ENCODE data around the gene FOXE3. TPM values are rescaled to one million over a fixed set of nuclear protein-coding genes. Genes with fewer than 3 reads are reported as not detected.

Gene FOXE3
- total and polyA plus RNA-seq, 2 donors (not counting 1 experiment from before 2014, with no cell fraction given) = not detected

GRCh38 chr1:47436304-47436978 is 20.4 kb downstream of the FOXE3 start:
- no peaks in the 10 kb centered on the region for H3K9me3 ChIP-seq (ENCODE audit: control insufficient read depth, insufficient read depth, low read depth, low read length)
- peak overlapping the region; percentile 9 for H3K9ac ChIP-seq (ENCODE audit: insufficient read depth, low read length)
- peak overlapping the region; percentile 28 for H2AFZ ChIP-seq (ENCODE audit: low read length)
- peak overlapping the region; percentile 61 for H3K4me2 ChIP-seq (ENCODE audit: extremely low read depth, insufficient read depth, low read length)
- no peaks in the 10 kb centered on the region for H3K36me3 ChIP-seq (ENCODE audit: control insufficient read depth, insufficient read depth, low read length)
- no peaks in the 10 kb centered on the region for H3K27me3 ChIP-seq (ENCODE audit: control insufficient read depth, insufficient read depth, low read length)
- H3K4me1 ChIP-seq (ENCODE audit: control insufficient read depth, extremely low read depth, insufficient read depth, low read length) = peaks cover 2% of the 10 kb centered on the region
- H4K20me1 ChIP-seq (ENCODE audit: control insufficient read depth, extremely low read depth, insufficient read depth, low read length) = no peaks in the 10 kb centered on the region
- TF ChIP-seq EZH2 (IDR thresholded peaks at IDR 0.05; ENCODE audit: low read length, missing control alignments) (no peak), CTCF (conservative IDR thresholded peaks at IDR 0.05 in 1 of 2, IDR thresholded peaks at IDR 0.05 in 1 of 2; ENCODE audit: low read depth in 1 of 2, low read length in 2 of 2) (peak; percentile 95 to 98)
- peak overlapping the region; percentile 60 for H3K27ac ChIP-seq (ENCODE audit: insufficient read depth, low read length)
- no peaks in the 10 kb centered on the region for H3K79me2 ChIP-seq (ENCODE audit: control insufficient read depth, insufficient read depth, low read length)
- H3K4me3 ChIP-seq (replicated peaks in 1 of 4; ENCODE audit: control extremely low read depth in 1 of 4, insufficient read depth in 1 of 4, low read depth in 3 of 4, low read length in 4 of 4) = peak overlapping the region; percentile 39 to 78 (median 56)
- DNase-seq (ENCODE audit: low read depth in 2 of 2) = peak; percentile 34 to 59

- peak in 1 of 2 donors; percentile 31 for DNase-seq (ENCODE audit: low read depth in 2 of 2)
- Histone ChIP-seq H3K36me3 (ENCODE audit: control insufficient read depth, insufficient read depth, low read length) (no peaks in the 10 kb centered on the region), H3K27me3 (ENCODE audit: control insufficient read depth, insufficient read depth, low read length) (peaks cover 5% of the 10 kb centered on the region), H3K4me2 (ENCODE audit: extremely low read depth, insufficient read depth, low read length) (peak overlapping the region; percentile 61), H3K4me3 (replicated peaks in 1 of 4; ENCODE audit: control extremely low read depth in 1 of 4, insufficient read depth in 1 of 4, low read depth in 3 of 4, low read length in 4 of 4) (peak overlapping the region; percentile 39 to 78 (median 56)), H3K27ac (ENCODE audit: insufficient read depth, low read length) (peak overlapping the region; percentile 60), H3K4me1 (ENCODE audit: control insufficient read depth, extremely low read depth, insufficient read depth, low read length) (peaks cover 2% of the 10 kb centered on the region), H4K20me1 (ENCODE audit: control insufficient read depth, extremely low read depth, insufficient read depth, low read length) (no peaks in the 10 kb centered on the region), H2AFZ (ENCODE audit: low read length) (peak overlapping the region; percentile 63), H3K9me3 (ENCODE audit: control insufficient read depth, insufficient read depth, low read depth, low read length) (no peaks in the 10 kb centered on the region), H3K79me2 (ENCODE audit: control insufficient read depth, insufficient read depth, low read length) (no peaks in the 10 kb centered on the region), H3K9ac (ENCODE audit: insufficient read depth, low read length) (peak overlapping the region; percentile 77)
- no peak for TF ChIP-seq EZH2 (IDR thresholded peaks at IDR 0.05; ENCODE audit: low read length, missing control alignments)
- TF ChIP-seq CTCF (conservative IDR thresholded peaks at IDR 0.05 in 1 of 2, IDR thresholded peaks at IDR 0.05 in 1 of 2; ENCODE audit: low read depth in 1 of 2, low read length in 2 of 2) = no peak
Measured at GRCh38 chr1:47436979-47437446, 20.9 kb downstream of the FOXE3 start.

- Histone ChIP-seq H3K27me3 (ENCODE audit: control insufficient read depth, insufficient read depth, low read length) (peaks cover 6% of the 10 kb centered on the region), H3K9me3 (ENCODE audit: control insufficient read depth, insufficient read depth, low read depth, low read length) (no peaks in the 10 kb centered on the region), H3K9ac (ENCODE audit: insufficient read depth, low read length) (peak within 1 kb of the TSS; percentile 77), H3K36me3 (ENCODE audit: control insufficient read depth, insufficient read depth, low read length) (no peaks in the 10 kb centered on the region), H3K4me3 (replicated peaks in 1 of 4; ENCODE audit: control extremely low read depth in 1 of 4, insufficient read depth in 1 of 4, low read depth in 3 of 4, low read length in 4 of 4) (peak within 1 kb of the TSS; percentile 39 to 78 (median 58)), H4K20me1 (ENCODE audit: control insufficient read depth, extremely low read depth, insufficient read depth, low read length) (no peaks in the 10 kb centered on the region), H3K27ac (ENCODE audit: insufficient read depth, low read length) (peak within 1 kb of the TSS; percentile 60), H3K79me2 (ENCODE audit: control insufficient read depth, insufficient read depth, low read length) (no peaks in the 10 kb centered on the region), H3K4me2 (ENCODE audit: extremely low read depth, insufficient read depth, low read length) (peak within 1 kb of the TSS; percentile 61), H2AFZ (ENCODE audit: low read length) (peak within 1 kb of the TSS; percentile 80), H3K4me1 (ENCODE audit: control insufficient read depth, extremely low read depth, insufficient read depth, low read length) (peaks cover under 1% of the 10 kb centered on the region)
- TF ChIP-seq EZH2 (IDR thresholded peaks at IDR 0.05; ENCODE audit: low read length, missing control alignments) = no peak
- peak; percentile 40 to 74 for TF ChIP-seq CTCF (conservative IDR thresholded peaks at IDR 0.05 in 1 of 2, IDR thresholded peaks at IDR 0.05 in 1 of 2; ENCODE audit: low read depth in 1 of 2, low read length in 2 of 2)
- DNase-seq (ENCODE audit: low read depth in 2 of 2) = peak; percentile 44 to 63
Measured at GRCh38 chr1:47437447-47438164, 21.5 kb downstream of the FOXE3 start, which contains the start of gene FOXD2. FOXD2 (plus strand) TSS chr1:47438044; CDS start chr1:47438136, 92 bp downstream.

All from fibroblast of lung (primary cell).